HepG2 (cell line): ENCODE results near the gene CCDC142. TPM values are rescaled to one million over a fixed set of nuclear protein-coding genes. Genes with fewer than 3 reads are reported as not detected.

Source experiments
- ARID4A ChIP-seq: sonication (generic); formaldehyde crosslinking; IDR thresholded peaks from 2 replicates; pipeline ENCODE4 v1.5.0; 2020; ENCODE audit warnings: mild to moderate bottlenecking, missing genetic modification reagents, borderline replicate concordance
- CREM ChIP-seq, 2 experiments: sonication (generic) in 1 of 2; formaldehyde crosslinking in 1 of 2; IDR thresholded peaks; 2 replicates each; pipeline versions ENCODE4 v1.4.0 to v1.6.1; 2016 to 2020; ENCODE audit warnings: antibody characterized with exemption in 1 of 2, mild to moderate bottlenecking in 1 of 2, missing genetic modification reagents in 1 of 2
- GATAD2A ChIP-seq: IDR thresholded peaks from 2 replicates; pipeline ENCODE4 v1.6.1; 2016
- GMEB1 ChIP-seq: sonication (generic); formaldehyde crosslinking; IDR thresholded peaks from 2 replicates; pipeline ENCODE4 v1.5.1; 2020; ENCODE audit warnings: missing genetic modification reagents, mild to moderate bottlenecking, borderline replicate concordance
- POLR2G ChIP-seq: fragments of 200-400 bp; formaldehyde crosslinking; IDR thresholded peaks from 2 replicates; pipeline ENCODE4 v1.6.1; 2018; ENCODE audit warnings: mild to moderate bottlenecking, low read depth, low read length, moderate library complexity
- RAD51 ChIP-seq: fragments of 450-650 bp; IDR thresholded peaks from 2 replicates; pipeline ENCODE4 v1.6.1; 2016; ENCODE audit warnings: borderline replicate concordance
- SP140L ChIP-seq: sonication (generic); formaldehyde crosslinking; IDR thresholded peaks from 2 replicates; pipeline ENCODE4 v1.4.0; 2020; ENCODE audit warnings: missing genetic modification reagents, borderline replicate concordance
- TFDP2 ChIP-seq: sonication (generic); formaldehyde crosslinking; IDR thresholded peaks from 2 replicates; pipeline ENCODE4 v1.4.0; 2020; ENCODE audit warnings: missing genetic modification reagents
- ZBTB38 ChIP-seq: sonication (generic); formaldehyde crosslinking; IDR thresholded peaks from 2 replicates; pipeline ENCODE4 v1.5.1; 2020; ENCODE audit warnings: mild to moderate bottlenecking, missing genetic modification reagents
- ZNF10 ChIP-seq: sonication (generic); formaldehyde crosslinking; IDR thresholded peaks from 2 replicates; pipeline ENCODE4 v1.4.0; 2020; ENCODE audit warnings: mild to moderate bottlenecking, low read depth, missing genetic modification reagents, borderline replicate concordance
- ZNF597 ChIP-seq: sonication (generic); formaldehyde crosslinking; IDR thresholded peaks from 2 replicates; pipeline ENCODE4 v1.5.0; 2020; ENCODE audit warnings: missing genetic modification reagents
- ZNF615 ChIP-seq: sonication (generic); formaldehyde crosslinking; IDR thresholded peaks from 2 replicates; pipeline ENCODE4 v1.5.0; 2020; ENCODE audit warnings: mild to moderate bottlenecking, missing genetic modification reagents, borderline replicate concordance
- polyA plus RNA-seq, 8 experiments: library from polyadenylated mRNA; depleted of rRNA in 3 of 8; stranded (reverse) in 7 of 8; unstranded in 1 of 8; fragments of >200 nt; fragmentation: Illumina TruSeq in 4 of 8; extraction: Trizol in 4 of 8; gene quantifications; 2 replicates each; pipeline versions ENCODE4 v1.2.1 to v1.2.3, GENCODE V29; 2011 to 2016; ENCODE audit warnings: low read depth in 4 of 8, missing spikeins in 1 of 8, mixed read lengths in 1 of 8; ENCODE audit not compliant: insufficient read depth in 1 of 8
- total RNA-seq, 5 experiments: library from RNA; depleted of rRNA; stranded (reverse); fragments of >200 nt; fragmentation: Illumina TruSeq; extraction: Trizol; gene quantifications; 2 replicates each; pipeline ENCODE4 v1.2.3, GENCODE V29; 2016; ENCODE audit warnings: low read depth in 1 of 5
- TF ChIP-seq, protein P1 (sequence below): IDR thresholded peaks from 2 replicates; pipeline ENCODE4 v1.6.1; 2016; ENCODE audit warnings: low read depth, missing genetic modification reagents, missing compliant biosample characterization

CCDC142 gene
- total and polyA plus RNA-seq, 2 of the 13 experiments (the other 11 are each of a cell fraction or from before 2014, with no cell fraction given): 14.7 to 30.4 TPM

DNA sequence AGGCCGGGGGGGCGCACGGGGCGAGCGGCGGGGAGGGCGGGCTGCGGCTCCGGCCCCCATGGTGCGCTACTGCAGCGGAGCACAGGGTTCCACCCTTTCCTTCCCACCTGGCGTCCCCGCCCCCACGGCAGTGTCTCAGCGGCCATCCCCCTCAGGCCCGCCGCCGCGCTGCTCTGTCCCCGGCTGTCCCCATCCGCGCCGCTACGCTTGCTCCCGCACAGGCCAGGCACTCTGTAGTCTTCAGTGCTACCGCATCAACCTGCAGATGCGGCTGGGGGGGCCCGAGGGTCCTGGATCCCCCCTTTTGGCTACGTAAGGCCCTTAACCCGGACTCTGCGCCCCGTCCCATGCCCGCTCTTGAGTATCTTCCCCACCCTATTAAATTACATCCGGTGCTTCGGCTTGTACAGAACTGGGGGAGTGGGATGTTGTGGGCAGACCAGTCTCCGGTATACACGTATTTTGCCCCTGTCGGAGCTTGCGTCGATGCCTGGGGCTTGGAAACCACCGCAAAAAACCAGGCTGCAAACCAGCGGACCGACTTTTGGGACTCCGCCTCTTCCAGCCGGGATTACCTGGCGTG, 25.2 kb downstream of the CCDC142 start (continued):
- TF ChIP-seq ZNF597 (no peak), SP140L (CRISPR knock-in tag) (no peak), CREM (IDR thresholded peaks at IDR 0.05) (no peak), CREM (CRISPR knock-in tag; IDR thresholded peaks at IDR 0.05) (no peak), TFDP2 (CRISPR knock-in tag) (peak; percentile 55; the same call in 1 of the 2 replicates), GMEB1 (no peak; the same call in 1 of the 2 replicates), RAD51 (no peak), ZBTB38 (CRISPR knock-in tag) (peak; percentile 54), ZNF615 (0 out of 2 replicates have a peak, but pooled peaks have one; percentile 15), GATAD2A (CRISPR knock-in tag) (peak; percentile 33; the same call in 1 of the 2 replicates), ZNF10 (CRISPR knock-in tag) (no peak), POLR2G (peak; percentile 76), ARID4A (CRISPR knock-in tag) (peak; percentile 88)
- TF ChIP-seq, protein P1, sequence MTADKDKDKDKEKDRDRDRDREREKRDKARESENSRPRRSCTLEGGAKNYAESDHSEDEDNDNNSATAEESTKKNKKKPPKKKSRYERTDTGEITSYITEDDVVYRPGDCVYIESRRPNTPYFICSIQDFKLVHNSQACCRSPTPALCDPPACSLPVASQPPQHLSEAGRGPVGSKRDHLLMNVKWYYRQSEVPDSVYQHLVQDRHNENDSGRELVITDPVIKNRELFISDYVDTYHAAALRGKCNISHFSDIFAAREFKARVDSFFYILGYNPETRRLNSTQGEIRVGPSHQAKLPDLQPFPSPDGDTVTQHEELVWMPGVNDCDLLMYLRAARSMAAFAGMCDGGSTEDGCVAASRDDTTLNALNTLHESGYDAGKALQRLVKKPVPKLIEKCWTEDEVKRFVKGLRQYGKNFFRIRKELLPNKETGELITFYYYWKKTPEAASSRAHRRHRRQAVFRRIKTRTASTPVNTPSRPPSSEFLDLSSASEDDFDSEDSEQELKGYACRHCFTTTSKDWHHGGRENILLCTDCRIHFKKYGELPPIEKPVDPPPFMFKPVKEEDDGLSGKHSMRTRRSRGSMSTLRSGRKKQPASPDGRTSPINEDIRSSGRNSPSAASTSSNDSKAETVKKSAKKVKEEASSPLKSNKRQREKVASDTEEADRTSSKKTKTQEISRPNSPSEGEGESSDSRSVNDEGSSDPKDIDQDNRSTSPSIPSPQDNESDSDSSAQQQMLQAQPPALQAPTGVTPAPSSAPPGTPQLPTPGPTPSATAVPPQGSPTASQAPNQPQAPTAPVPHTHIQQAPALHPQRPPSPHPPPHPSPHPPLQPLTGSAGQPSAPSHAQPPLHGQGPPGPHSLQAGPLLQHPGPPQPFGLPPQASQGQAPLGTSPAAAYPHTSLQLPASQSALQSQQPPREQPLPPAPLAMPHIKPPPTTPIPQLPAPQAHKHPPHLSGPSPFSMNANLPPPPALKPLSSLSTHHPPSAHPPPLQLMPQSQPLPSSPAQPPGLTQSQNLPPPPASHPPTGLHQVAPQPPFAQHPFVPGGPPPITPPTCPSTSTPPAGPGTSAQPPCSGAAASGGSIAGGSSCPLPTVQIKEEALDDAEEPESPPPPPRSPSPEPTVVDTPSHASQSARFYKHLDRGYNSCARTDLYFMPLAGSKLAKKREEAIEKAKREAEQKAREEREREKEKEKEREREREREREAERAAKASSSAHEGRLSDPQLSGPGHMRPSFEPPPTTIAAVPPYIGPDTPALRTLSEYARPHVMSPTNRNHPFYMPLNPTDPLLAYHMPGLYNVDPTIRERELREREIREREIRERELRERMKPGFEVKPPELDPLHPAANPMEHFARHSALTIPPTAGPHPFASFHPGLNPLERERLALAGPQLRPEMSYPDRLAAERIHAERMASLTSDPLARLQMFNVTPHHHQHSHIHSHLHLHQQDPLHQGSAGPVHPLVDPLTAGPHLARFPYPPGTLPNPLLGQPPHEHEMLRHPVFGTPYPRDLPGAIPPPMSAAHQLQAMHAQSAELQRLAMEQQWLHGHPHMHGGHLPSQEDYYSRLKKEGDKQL (CRISPR knock-in tag): no peak
